ENCODE data around the gene PNKP. TPM values are rescaled to one million over a fixed set of nuclear protein-coding genes. Genes with fewer than 3 reads are reported as not detected.

The PNKP gene
- total RNA-seq, 2 experiments from 2014 or later = 58.8 to 65.9 TPM

GRCh38 chr19:49876422-49877019, 9.1 kb upstream of the PNKP start:
- ChIA-PET CTCF (interaction anchor here (1.2 to 1.3 kb wide), 2 partner anchors 12 to 13 kb away, joined by 4 to 5 read pairs; no protein-coding TSS in a partner anchor), POLR2A (interaction anchor here (0.7 to 2.4 kb wide), 14 partner anchors 7 to 212 kb away, joined by 3 to 10 read pairs (median 5); partner anchors contain the start of genes ATF5, FUZ, IL4I1 and NUP62)
- Mint-ChIP-seq H3K27me3 (no peaks in the 10 kb centered on the region), H3K27ac (no peak overlapping the region), H3K9me3 (no peaks in the 10 kb centered on the region), H3K4me3 (no peak overlapping the region), H3K36me3 (ENCODE audit: low read depth) (peaks cover 16% of the 10 kb centered on the region), H3K4me1 (ENCODE audit: low read depth) (peaks cover 24% of the 10 kb centered on the region)
- DNase-seq (peak; percentile 99), ATAC-seq (peak; percentile 59)
- no peak for TF ChIP-seq CTCF (IDR thresholded peaks at IDR 0.05)
- intact Hi-C loops (cut with micrococcal nuclease) = loop anchor here (10.0 kb wide), 1 partner anchor 48 kb away; the partner anchor contains the start of genes ATF5 and NUP62

- no peak for TF ChIP-seq CTCF (IDR thresholded peaks at IDR 0.05)
- DNase-seq (peak; percentile 60), ATAC-seq (no peak)
- H3K27me3 Mint-ChIP-seq = no peaks in the 10 kb centered on the region
- peaks cover 16% of the 10 kb centered on the region for H3K36me3 Mint-ChIP-seq (ENCODE audit: low read depth)
- ChIA-PET POLR2A (interaction anchor here (0.7 to 2.4 kb wide), 8 partner anchors 10 to 211 kb away, joined by 3 to 9 read pairs (median 5); partner anchors contain the start of genes ATF5, FUZ and NUP62), CTCF (interaction anchor here (1.3 kb wide), 1 partner anchor 14 kb away, joined by 5 read pairs; no protein-coding TSS in a partner anchor)
- H3K9me3 Mint-ChIP-seq = no peaks in the 10 kb centered on the region
- no peak overlapping the region for H3K4me3 Mint-ChIP-seq
- intact Hi-C loops (cut with micrococcal nuclease) = loop anchor here (10.0 kb wide), 1 partner anchor 49 kb away; the partner anchor contains the start of genes ATF5 and NUP62
- peaks cover 24% of the 10 kb centered on the region for H3K4me1 Mint-ChIP-seq (ENCODE audit: low read depth)
- no peak overlapping the region for H3K27ac Mint-ChIP-seq
Measured at GRCh38 chr19:49875857-49876421, 8.6 kb upstream of the PNKP start.

GRCh38 chr19:49875177-49875576, 7.8 kb upstream of the PNKP start:
- Mint-ChIP-seq H3K27ac (no peak overlapping the region), H3K36me3 (ENCODE audit: low read depth) (peaks cover 13% of the 10 kb centered on the region), H3K4me1 (ENCODE audit: low read depth) (peaks cover 28% of the 10 kb centered on the region), H3K27me3 (no peaks in the 10 kb centered on the region), H3K9me3 (no peaks in the 10 kb centered on the region), H3K4me3 (no peak overlapping the region)
- TF ChIP-seq CTCF (IDR thresholded peaks at IDR 0.05) = no peak
- ChIA-PET POLR2A (interaction anchor here (0.7 to 2.4 kb wide), 4 partner anchors 9 to 65 kb away, joined by 3 to 9 read pairs (median 5); no protein-coding TSS in a partner anchor), CTCF (interaction anchor here (1.3 kb wide), 1 partner anchor 15 kb away, joined by 5 read pairs; no protein-coding TSS in a partner anchor)
- no peak for DNase-seq
- intact Hi-C loops (cut with micrococcal nuclease) = loop anchor here (10.0 kb wide), 1 partner anchor 50 kb away; the partner anchor contains the start of genes ATF5 and NUP62
- ATAC-seq = no peak

GRCh38 chr19:49874503-49875157, 7.3 kb upstream of the PNKP start:
- intact Hi-C loops (cut with micrococcal nuclease) = loop anchor here (10.0 kb wide), 1 partner anchor 50 kb away; the partner anchor contains the start of genes ATF5 and NUP62
- POLR2A ChIA-PET = interaction anchor here (0.7 to 2.4 kb wide), 3 partner anchors 14 to 64 kb away, joined by 3 to 9 read pairs (median 4); no protein-coding TSS in a partner anchor

More at GRCh38 chr19:49874503-49875157, 7.3 kb upstream of the PNKP start:
- DNase-seq (no peak), ATAC-seq (no peak)
- CTCF ChIA-PET = no interaction called here
- TF ChIP-seq CTCF (IDR thresholded peaks at IDR 0.05) = no peak
- no peak overlapping the region for H3K4me3 Mint-ChIP-seq
- H3K36me3 Mint-ChIP-seq (ENCODE audit: low read depth) = peaks cover 11% of the 10 kb centered on the region
- H3K4me1 Mint-ChIP-seq (ENCODE audit: low read depth) = peaks cover 30% of the 10 kb centered on the region
- H3K9me3 Mint-ChIP-seq = no peaks in the 10 kb centered on the region
- peak overlapping the region; percentile 32 for H3K27ac Mint-ChIP-seq
- H3K27me3 Mint-ChIP-seq = no peaks in the 10 kb centered on the region
